ENCODE results near the gene OBSCN. TPM values are rescaled to one million over a fixed set of nuclear protein-coding genes. Genes with fewer than 3 reads are reported as not detected.

Gene OBSCN
- total RNA-seq, 1 donor from 2014 or later, result 316 TPM

- peak; percentile 37 for ATAC-seq (ENCODE audit: poor library complexity)
- intact Hi-C loops (cut with DNase I), result no loop called here
- DNase-seq, result peak; percentile 78
These were observed 2.3 kb downstream of the OBSCN start for GRCh38 chr1:228210076-228210651.

GRCh38 chr1:228210712-228211530, 3.1 kb downstream of the OBSCN start:
- ATAC-seq (ENCODE audit: poor library complexity), result no peak
- no peak for DNase-seq
- intact Hi-C loops (cut with DNase I), result no loop called here

GRCh38 chr1:228211531-228212414, 3.9 kb downstream of the OBSCN start:
- ATAC-seq (ENCODE audit: poor library complexity) (no peak), DNase-seq (no peak)
- intact Hi-C loops (cut with DNase I), result no loop called here

GRCh38 chr1:228212415-228212965, 4.6 kb downstream of the OBSCN start:
- DNase-seq, result no peak
- intact Hi-C loops (cut with DNase I), result no loop called here
- ATAC-seq (ENCODE audit: poor library complexity), result no peak

GRCh38 chr1:228212966-228213844, 5.4 kb downstream of the OBSCN start:
- peak; percentile 90 for DNase-seq
- ATAC-seq (ENCODE audit: poor library complexity), result peak; percentile 58
- intact Hi-C loops (cut with DNase I), result no loop called here

- DNase-seq (no peak), ATAC-seq (ENCODE audit: poor library complexity) (no peak)
- intact Hi-C loops (cut with DNase I), result no loop called here
These were observed 6.3 kb downstream of the OBSCN start for GRCh38 chr1:228213917-228214808.

- no peak for DNase-seq
- no peak for ATAC-seq (ENCODE audit: poor library complexity)
- intact Hi-C loops (cut with DNase I), result no loop called here
These were observed 7.2 kb downstream of the OBSCN start for GRCh38 chr1:228214921-228215662.

- no peak for DNase-seq
- intact Hi-C loops (cut with DNase I), result no loop called here
These were observed 7.8 kb downstream of the OBSCN start for GRCh38 chr1:228215663-228216116.

GRCh38 chr1:228216371-228217320, 8.8 kb downstream of the OBSCN start:
- ATAC-seq (ENCODE audit: poor library complexity) (peak; percentile 45), DNase-seq (peak; percentile 66)
- intact Hi-C loops (cut with DNase I), result no loop called here

More at GRCh38 chr1:228215663-228216116, 7.8 kb downstream of the OBSCN start:
- no peak for ATAC-seq (ENCODE audit: poor library complexity)

GRCh38 chr1:228217551-228218344, 9.9 kb downstream of the OBSCN start:
- intact Hi-C loops (cut with DNase I), result no loop called here
- DNase-seq (no peak), ATAC-seq (ENCODE audit: poor library complexity) (no peak)

- intact Hi-C loops (cut with DNase I), result no loop called here
- DNase-seq (no peak), ATAC-seq (ENCODE audit: poor library complexity) (peak; percentile 6)
These were observed 10.8 kb downstream of the OBSCN start for GRCh38 chr1:228218513-228219244.

GRCh38 chr1:228219245-228219961, 11.6 kb downstream of the OBSCN start:
- no peak for ATAC-seq (ENCODE audit: poor library complexity)
- intact Hi-C loops (cut with DNase I), result no loop called here
- no peak for DNase-seq

- DNase-seq, result no peak
- ATAC-seq (ENCODE audit: poor library complexity), result no peak
- intact Hi-C loops (cut with DNase I), result no loop called here
These were observed 12.3 kb downstream of the OBSCN start for GRCh38 chr1:228219962-228220780.

Data from Right ventricle myocardium superior (tissue), 1 donor.